ENCODE data around the gene RADIL.

DNA sequence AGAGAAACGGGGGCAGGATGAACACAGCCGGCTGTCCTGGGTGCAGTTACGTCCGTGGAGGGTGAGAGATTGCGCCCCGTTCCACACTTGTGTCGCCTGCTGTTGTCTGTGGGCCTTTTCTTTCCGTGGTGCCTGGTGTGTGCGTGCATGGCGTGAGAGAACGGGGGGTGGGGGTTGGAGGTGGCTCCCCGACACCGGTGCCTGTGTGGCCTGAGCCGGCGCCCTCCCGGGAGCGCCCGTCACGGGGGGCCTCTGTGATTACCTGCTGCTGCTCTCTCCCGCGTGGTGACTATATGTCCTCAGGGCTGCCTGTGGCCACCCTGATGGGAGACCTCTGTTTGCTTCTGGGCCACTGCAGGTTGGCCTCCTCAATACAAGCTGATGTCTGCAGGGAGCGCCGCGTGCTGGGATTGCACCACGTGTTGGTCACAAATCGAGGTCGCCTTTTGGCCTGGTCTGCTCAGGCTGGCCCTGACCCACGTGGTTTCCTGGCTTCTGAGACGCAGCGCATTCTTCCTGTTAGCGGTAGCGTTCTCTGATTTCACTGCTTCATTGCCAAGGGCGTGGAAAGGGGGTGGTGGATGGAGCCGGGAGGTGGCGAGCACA, 119.0 kb downstream of the RADIL start:
- TF ChIP-seq, protein P1, sequence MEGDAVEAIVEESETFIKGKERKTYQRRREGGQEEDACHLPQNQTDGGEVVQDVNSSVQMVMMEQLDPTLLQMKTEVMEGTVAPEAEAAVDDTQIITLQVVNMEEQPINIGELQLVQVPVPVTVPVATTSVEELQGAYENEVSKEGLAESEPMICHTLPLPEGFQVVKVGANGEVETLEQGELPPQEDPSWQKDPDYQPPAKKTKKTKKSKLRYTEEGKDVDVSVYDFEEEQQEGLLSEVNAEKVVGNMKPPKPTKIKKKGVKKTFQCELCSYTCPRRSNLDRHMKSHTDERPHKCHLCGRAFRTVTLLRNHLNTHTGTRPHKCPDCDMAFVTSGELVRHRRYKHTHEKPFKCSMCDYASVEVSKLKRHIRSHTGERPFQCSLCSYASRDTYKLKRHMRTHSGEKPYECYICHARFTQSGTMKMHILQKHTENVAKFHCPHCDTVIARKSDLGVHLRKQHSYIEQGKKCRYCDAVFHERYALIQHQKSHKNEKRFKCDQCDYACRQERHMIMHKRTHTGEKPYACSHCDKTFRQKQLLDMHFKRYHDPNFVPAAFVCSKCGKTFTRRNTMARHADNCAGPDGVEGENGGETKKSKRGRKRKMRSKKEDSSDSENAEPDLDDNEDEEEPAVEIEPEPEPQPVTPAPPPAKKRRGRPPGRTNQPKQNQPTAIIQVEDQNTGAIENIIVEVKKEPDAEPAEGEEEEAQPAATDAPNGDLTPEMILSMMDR (IDR thresholded peaks at IDR 0.05): no peak
- no peak for TF ChIP-seq POLR2A (IDR thresholded peaks at IDR 0.05)

Measured in lower leg skin (tissue), 3 donors.